Loucy (cell line): ENCODE results near the gene CD276.
"Not testable (repeated sequence)": the region's sequence is repeated elsewhere in the genome, so short reads cannot be mapped to it uniquely, and the experiment has no call there.

Source experiments
- H2AFZ ChIP-seq: fragments of 200-600 bp; sonication (generic); 2 replicates; pipeline ENCODE4 v1.6.0; 2016; ENCODE audit warnings: antibody characterized with exemption, mild to moderate bottlenecking, low read length, moderate library complexity
- H3F3A ChIP-seq: fragments of 200-600 bp; 2 replicates; pipeline ENCODE4 v1.6.0; 2016; ENCODE audit warnings: antibody characterized with exemption, low read depth, mild to moderate bottlenecking
- H3K27me3 ChIP-seq: fragments of 200-600 bp; sonication (generic); 2 replicates; pipeline ENCODE4 v1.6.1; 2014; ENCODE audit warnings: low read length, mild to moderate bottlenecking; ENCODE audit not compliant: insufficient read depth, poor library complexity, severe bottlenecking
- H3K36me3 ChIP-seq: fragments of 200-600 bp; sonication (generic); 2 replicates; pipeline ENCODE4 v1.6.1; 2016; ENCODE audit warnings: low read length; ENCODE audit not compliant: insufficient read depth
- H3K4me1 ChIP-seq: fragments of 200-600 bp; sonication (generic); 2 replicates; pipeline ENCODE4 v1.5.1; 2014; ENCODE audit warnings: low read length, mild to moderate bottlenecking; ENCODE audit not compliant: insufficient read depth, poor library complexity, severe bottlenecking
- H3K4me2 ChIP-seq: fragments of 200-600 bp; sonication (generic); 2 replicates; pipeline ENCODE4 v1.6.0; 2014; ENCODE audit warnings: antibody characterized with exemption, low read length, low read depth, mild to moderate bottlenecking; ENCODE audit not compliant: poor library complexity, severe bottlenecking
- H3K4me3 ChIP-seq: fragments of 200-600 bp; sonication (generic); 2 replicates; pipeline ENCODE4 v1.5.1; 2014; ENCODE audit warnings: low read length, mild to moderate bottlenecking, mixed read lengths; ENCODE audit not compliant: poor library complexity, severe bottlenecking
- H3K79me2 ChIP-seq: fragments of 200-600 bp; sonication (generic); 2 replicates; pipeline ENCODE4 v1.6.1; 2014; ENCODE audit warnings: low read length; ENCODE audit not compliant: insufficient read depth
- H3K9ac ChIP-seq: fragments of 200-600 bp; sonication (generic); 2 replicates; pipeline ENCODE4 v1.6.0; 2014; ENCODE audit warnings: mild to moderate bottlenecking, low read depth, low read length, moderate library complexity; ENCODE audit not compliant: poor library complexity, severe bottlenecking
- H3K9me2 ChIP-seq: fragments of 200-600 bp; sonication (generic); replicated peaks from 2 replicates; pipeline ENCODE4 v1.6.1; 2016; ENCODE audit warnings: low read depth, low read length, mixed read lengths
- H3K9me3 ChIP-seq: fragments of 200-600 bp; sonication (generic); 2 replicates; pipeline ENCODE4 v1.6.1; 2014; ENCODE audit warnings: mild to moderate bottlenecking, antibody characterized with exemption, low read length, low read depth; ENCODE audit not compliant: insufficient read depth
- H4K20me1 ChIP-seq: fragments of 200-600 bp; sonication (generic); 2 replicates; pipeline ENCODE4 v1.6.0; 2014; ENCODE audit warnings: antibody characterized with exemption, low read length, mild to moderate bottlenecking; ENCODE audit not compliant: insufficient read depth, poor library complexity, severe bottlenecking
- EZH2phosphoT487 ChIP-seq: fragments of 200-600 bp; IDR thresholded peaks from 2 replicates; pipeline ENCODE4 v1.6.1; 2018; ENCODE audit warnings: antibody characterized with exemption, mild to moderate bottlenecking, moderate library complexity, borderline replicate concordance
- TF ChIP-seq, protein P1 (sequence below): fragments of 200-600 bp; sonication (generic); conservative IDR thresholded peaks from 2 replicates; pipeline ENCODE4 v1.5.1; 2014; ENCODE audit warnings: mild to moderate bottlenecking, antibody characterized with exemption, low read length

The CD276 gene

DNA sequence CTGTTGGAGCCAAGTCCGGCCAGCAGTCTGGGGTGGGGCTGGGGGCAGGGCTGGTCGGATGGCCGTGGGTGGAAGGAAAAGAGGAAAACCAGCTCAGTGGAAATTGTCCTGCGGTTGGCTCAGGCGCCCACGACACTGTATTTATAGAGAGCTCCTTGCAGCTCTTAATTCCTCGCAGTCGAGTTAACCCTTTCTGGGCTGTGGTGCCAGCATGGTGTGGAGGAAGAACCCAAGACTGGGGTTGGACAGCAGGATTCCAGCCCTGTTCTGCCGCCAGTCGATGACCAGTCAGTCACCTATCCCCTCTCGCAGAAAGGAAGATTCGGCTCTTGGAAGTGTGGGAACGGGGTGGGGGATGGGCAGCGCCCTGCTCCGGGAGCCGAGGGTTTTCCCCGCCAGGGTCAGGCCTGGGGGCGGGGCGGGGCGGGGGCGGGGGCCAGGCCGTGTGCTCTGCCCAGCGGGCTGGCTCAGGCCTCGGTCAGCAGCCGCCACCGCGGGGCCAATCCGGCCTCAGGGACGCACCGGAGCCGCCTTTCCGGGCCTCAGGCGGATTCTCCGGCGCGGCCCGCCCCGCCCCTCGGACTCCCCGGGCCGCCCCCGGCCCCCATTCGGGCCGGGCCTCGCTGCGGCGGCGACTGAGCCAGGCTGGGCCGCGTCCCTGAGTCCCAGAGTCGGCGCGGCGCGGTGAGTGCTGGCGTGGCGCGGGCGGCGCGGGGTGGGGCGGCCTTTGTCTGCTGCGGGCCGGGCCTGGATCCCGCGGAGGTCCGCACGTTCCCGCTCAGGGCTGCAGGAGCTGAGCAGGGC is at the start of gene CD276:
Gene CD276 (plus strand): TSS at position 607 of the 804 bp plus-strand sequence. CDS start 15,257 bp downstream, outside the sequence.
- no peaks in the 10 kb centered on the region for H3K79me2 ChIP-seq
- H3K4me3 ChIP-seq = no peak within 1 kb of the TSS
- no peaks in the 10 kb centered on the region for H4K20me1 ChIP-seq
- no peak within 1 kb of the TSS for H3K4me2 ChIP-seq
- no peaks in the 10 kb centered on the region for H3K27me3 ChIP-seq
- no peaks in the 10 kb centered on the region for H3K9me2 ChIP-seq
- no peaks in the 10 kb centered on the region for H3K4me1 ChIP-seq
- H3F3A ChIP-seq = no peaks in the 10 kb centered on the region
- no peaks in the 10 kb centered on the region for H3K36me3 ChIP-seq
- H2AFZ ChIP-seq = no peak within 1 kb of the TSS
- TF ChIP-seq, protein P1, sequence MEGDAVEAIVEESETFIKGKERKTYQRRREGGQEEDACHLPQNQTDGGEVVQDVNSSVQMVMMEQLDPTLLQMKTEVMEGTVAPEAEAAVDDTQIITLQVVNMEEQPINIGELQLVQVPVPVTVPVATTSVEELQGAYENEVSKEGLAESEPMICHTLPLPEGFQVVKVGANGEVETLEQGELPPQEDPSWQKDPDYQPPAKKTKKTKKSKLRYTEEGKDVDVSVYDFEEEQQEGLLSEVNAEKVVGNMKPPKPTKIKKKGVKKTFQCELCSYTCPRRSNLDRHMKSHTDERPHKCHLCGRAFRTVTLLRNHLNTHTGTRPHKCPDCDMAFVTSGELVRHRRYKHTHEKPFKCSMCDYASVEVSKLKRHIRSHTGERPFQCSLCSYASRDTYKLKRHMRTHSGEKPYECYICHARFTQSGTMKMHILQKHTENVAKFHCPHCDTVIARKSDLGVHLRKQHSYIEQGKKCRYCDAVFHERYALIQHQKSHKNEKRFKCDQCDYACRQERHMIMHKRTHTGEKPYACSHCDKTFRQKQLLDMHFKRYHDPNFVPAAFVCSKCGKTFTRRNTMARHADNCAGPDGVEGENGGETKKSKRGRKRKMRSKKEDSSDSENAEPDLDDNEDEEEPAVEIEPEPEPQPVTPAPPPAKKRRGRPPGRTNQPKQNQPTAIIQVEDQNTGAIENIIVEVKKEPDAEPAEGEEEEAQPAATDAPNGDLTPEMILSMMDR = no peak
- H3K9ac ChIP-seq = no peak within 1 kb of the TSS
- H3K9me3 ChIP-seq = no peaks in the 10 kb centered on the region

DNA sequence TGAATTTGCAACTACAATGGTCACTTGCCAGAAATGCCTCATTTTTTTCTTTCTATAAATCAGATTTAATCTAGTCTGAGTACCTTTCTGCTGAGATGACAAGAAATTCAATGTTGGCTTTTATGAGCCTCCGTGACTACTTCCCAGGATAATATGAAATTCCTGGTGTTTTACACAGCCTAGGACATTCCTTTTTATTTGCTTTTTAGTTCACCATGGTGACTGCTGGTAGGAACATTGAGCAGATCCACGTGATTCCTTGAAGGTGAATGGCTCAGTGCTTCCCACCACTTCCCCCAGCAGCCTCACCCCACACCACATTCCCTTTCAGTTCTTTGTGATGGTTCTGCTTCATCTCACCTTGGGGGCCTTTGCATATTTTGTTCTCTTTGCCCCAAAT is 46.7 kb upstream of the CD276 start:
- Histone ChIP-seq H3K27me3 (no peaks in the 10 kb centered on the region), H3K36me3 (no peaks in the 10 kb centered on the region), H2AFZ (no peak overlapping the region), H3K9me3 (no peaks in the 10 kb centered on the region), H3K9ac (no peak overlapping the region), H4K20me1 (peaks cover 5% of the 10 kb centered on the region), H3K9me2 (no peaks in the 10 kb centered on the region), H3K4me1 (peaks cover 7% of the 10 kb centered on the region), H3K4me3 (no peak overlapping the region), H3K79me2 (peaks cover 4% of the 10 kb centered on the region), H3K4me2 (no peak overlapping the region), H3F3A (no peaks in the 10 kb centered on the region)
- no peak for TF ChIP-seq EZH2phosphoT487
- TF ChIP-seq, protein P1 = no peak

DNA sequence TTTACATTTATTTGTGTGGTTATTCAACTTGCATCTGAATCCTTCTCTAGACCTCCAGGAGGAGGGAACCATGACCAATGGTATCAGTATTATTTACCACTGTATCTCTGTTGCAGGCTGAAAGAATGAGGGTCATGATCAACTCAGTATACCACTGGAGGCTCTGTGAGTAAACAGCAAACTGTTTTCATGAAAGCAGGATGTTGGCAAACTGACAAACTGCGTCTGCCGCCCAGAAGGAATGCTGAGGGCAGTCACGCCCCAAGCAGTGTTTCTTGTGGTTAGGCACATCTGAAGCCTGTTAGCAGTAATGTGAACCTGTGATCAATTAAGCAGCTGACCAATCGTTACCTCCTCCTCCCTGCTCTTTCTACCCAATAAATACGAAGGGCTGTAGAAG is 44.7 kb upstream of the CD276 start:
- H3K9me2 ChIP-seq, H3K36me3 ChIP-seq, H3K9me3 ChIP-seq, H3K9ac ChIP-seq, H3K79me2 ChIP-seq, H3F3A ChIP-seq, H3K27me3 ChIP-seq, H3K4me1 ChIP-seq, H3K4me3 ChIP-seq, H4K20me1 ChIP-seq, H2AFZ ChIP-seq, H3K4me2 ChIP-seq: not testable (repeated sequence)
